HG03039 (cell line): ENCODE results near the gene LAMC1.

ENCODE experiments used
- ATAC-seq: cut with Tn5 transposase; IDR thresholded peaks from one replicate; pipeline ENCODE4 v1.9.1; 2021; ENCODE audit warnings: mild to moderate bottlenecking, moderate library complexity; ENCODE audit not compliant: unreplicated experiment

The LAMC1 gene

DNA sequence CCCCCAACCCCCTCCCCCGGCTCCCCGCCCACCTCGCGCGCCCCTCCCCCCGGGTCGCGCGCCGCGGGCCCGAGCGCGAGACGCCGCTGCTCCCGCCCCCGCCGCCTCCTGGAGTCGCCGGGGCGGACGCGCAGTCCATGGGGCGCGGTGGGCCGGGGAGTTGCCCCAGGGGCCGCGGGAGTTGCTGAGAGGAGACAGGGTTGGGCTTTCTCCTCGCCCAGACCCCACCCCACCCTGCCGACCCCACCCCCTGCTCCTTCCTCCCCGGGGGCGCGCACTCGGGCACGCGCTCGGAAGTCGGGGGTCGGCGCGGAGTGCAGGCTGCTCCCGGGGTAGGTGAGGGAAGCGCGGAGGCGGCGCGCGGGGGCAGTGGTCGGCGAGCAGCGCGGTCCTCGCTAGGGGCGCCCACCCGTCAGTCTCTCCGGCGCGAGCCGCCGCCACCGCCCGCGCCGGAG, at the start of gene LAMC1:
TSS of gene LAMC1 (plus strand) at position 275 of the 455 bp plus-strand sequence. CDS start 297 bp downstream, outside the sequence.
- peak; percentile 23 for ATAC-seq

DNA sequence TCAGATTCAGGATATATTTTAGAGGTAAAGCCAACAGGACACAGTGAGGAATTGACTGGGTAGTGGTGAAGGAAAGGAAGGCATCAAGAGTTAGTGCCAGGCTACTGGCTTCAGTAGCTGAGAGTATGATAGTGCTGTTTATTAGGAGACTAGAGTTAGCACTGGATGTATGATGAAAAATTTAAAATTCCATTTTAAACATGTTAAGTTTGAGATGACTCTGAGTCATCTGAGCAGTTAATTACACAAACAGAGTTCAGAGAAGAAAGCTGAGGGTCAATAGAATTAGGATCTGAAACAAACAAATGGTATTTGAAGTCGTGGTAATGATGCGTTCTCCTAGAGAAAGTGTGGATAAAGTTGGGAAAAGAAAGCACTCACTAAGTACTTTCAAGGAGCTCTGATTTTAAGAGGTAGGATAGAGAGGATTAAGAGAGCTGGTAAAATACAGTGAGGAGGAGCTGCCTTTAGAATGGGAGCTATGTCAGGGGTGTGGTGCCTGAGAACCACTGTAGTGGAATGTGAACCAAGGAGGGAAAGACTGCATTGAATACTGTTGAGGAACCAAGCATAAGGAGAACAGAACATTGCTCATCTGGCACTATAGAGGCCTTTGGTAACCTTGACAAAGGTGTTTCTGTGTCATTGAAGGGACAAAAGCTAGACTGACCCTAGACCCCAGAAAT, 48.6 kb upstream of the LAMC1 start:
- ATAC-seq = no peak

DNA sequence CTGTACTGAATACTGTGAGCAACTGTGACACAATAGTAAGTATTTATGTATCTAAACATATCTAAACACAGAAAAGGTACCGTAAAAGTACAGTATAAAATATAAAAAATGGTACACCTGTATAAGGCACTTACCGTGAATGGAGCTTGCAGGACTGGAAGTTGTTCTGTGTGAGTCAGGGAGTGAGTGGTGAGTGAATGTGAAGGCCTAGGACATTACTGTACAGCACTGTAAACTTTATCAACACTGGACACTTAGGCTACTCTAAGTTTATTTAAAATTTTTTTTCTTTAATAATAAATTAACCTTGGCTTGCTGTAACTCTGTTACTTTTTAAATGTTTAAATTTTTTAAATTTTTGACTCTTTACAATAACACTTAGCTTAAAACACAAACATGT, 45.7 kb upstream of the LAMC1 start:
- no peak for ATAC-seq

DNA sequence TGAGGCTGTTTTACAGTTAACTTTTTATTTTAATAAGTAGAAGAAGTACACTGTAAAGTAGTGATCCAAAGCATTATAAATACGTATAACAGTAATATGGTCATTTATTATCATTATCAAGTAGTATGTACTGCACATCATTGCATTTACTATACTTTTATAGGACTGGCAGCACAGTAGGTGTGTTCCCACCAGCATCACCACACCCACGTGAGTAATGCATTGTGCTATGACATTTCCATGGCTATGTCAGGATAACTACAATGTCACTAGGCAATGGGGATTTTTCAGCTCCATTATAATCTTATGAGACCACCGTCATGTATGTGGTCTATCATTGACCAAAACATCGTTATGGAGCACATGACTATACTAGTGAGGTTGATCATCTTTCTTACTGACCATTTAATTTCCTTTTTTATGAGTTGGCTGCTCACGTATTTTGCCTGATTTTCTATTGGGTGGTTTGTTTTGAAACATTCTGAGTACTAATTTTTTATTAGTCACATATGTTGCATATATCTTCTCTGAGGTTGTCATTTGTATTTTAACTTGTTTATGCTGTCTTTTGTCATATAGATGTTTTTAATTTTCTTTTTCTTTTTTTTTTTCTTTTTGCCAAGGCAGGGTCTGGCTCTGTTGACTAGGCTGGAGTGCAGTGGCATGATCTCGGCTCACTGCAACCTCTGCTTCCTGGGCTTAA, 44.9 kb upstream of the LAMC1 start:
- ATAC-seq = no peak

DNA sequence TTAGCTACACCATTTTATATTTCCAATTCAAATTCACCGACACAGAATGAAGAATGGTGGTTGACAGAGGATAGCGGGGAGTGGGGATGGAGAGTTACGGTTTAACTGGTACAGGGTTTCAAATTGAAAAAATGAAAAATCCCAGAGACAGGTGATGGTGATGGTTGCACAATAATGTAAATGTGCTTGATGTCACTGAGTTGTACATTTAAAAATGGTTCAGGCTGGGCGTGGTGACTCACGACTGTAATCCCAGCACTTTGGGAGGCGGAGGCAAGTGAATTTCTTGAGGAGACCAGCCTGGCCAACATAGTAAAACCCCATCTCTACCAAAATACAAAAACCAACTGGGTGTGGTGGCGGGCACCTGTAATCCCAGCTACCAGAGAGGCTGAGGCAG, 39.1 kb upstream of the LAMC1 start:
- ATAC-seq = no peak

DNA sequence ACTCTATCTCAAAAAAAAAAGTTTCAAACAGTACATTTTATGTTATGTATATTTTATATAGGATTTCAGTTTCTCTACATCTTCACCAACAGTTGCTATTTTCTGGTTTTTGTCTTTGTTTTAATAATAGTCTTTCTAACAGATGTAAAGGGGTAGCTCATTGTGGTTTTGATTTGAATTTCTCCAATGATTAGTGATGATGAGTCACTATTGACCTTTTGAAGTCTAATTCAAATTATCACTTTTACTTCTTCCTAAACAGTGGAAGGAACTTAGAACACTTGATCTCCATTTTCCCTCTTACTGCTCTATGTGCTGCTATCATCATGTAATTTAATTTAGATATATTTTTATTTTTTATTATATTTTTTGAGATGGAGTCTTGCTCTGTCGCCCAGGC, 38.6 kb upstream of the LAMC1 start:
- no peak for ATAC-seq

DNA sequence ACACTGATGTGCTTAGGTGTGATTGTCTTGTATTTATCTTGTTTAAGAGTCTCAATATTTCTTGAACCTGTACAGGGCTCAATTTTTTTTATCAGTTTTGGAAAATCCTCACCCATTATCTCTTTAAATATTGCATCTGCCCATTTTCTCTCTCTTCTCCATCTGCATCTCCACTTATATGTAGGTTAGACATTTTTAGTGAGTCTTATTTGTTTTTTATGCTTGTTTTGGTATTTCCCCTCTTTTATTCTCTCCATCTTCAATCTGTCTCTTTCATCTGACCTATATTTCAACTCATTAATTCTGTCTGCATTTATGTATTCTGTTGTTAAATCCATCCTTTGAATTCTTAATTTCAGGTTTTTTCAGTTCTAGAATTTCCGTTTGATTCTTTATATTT, 37.3 kb upstream of the LAMC1 start:
- no peak for ATAC-seq

DNA sequence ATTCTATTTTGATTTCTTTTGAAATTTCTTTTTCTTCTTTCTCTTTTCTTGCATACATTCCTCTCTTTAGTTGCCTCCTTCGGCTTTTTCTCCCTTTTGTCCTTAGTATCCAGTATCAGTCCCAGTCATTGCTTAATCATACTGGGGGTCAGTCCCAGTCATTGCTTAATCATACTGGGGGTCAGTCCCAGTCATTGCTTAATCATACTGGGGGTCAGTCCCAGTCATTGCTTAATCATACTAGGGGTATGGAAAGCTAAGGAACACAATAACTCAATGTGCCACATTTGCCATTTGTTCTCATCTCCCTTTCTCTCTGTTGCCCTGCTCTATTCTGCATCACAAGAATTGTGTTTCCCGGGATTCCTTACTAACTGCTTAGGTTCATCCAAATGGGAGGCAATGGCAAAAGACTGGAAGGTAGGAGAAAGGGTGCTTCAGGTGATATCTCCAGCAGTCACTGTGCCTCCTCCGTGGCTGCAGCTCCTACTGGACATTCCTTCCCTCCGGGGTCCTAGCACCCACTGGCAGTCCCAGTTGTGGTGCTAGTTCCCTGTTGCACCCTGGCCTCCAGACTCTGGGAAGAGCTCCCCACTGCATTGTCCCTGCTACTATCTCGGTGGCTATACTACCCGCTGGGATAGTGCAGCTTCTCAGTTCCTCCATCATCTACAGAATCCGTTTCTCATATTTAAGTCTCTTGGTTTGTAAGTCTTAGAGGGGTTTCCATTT, 32.6 kb upstream of the LAMC1 start:
- ATAC-seq = no peak

DNA sequence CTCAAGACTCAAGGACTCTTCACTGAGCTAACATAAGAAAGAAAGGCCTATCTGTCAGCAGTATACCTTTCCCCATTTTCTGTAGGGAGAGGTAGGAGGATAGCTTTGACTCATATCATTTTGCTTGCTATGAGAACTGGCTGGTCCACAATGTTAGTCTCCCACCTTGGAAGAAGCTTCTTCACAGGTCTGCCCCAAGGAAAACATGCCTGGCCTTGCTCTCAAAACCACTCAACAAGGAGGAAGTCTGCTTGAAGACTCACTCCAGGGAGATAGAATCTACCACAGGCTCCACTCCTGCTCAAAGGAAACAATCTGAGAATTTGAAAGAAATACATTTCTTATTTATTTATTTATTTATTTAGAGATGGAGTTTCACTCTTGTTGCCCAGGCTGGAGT, 29.5 kb upstream of the LAMC1 start:
- no peak for ATAC-seq

DNA sequence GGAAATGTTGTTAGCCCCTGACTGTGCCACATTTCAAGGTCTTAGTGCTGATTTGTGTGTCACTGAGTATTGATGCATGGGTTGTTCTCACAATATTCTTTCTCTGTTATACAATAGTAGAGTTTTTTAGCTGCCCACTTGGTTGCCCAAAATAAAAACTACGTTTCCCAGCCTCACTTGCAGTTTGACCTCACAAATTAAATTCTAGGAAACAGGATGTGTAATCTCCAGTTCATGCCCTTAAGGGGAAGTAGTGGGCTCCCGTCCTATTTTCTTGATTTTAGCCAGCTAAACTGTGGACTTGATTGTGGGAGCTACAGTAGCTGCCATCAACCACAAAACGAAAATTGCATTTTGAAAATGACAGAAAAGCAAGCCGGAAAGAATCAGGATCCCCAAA, 27.3 kb upstream of the LAMC1 start:
- no peak for ATAC-seq

DNA sequence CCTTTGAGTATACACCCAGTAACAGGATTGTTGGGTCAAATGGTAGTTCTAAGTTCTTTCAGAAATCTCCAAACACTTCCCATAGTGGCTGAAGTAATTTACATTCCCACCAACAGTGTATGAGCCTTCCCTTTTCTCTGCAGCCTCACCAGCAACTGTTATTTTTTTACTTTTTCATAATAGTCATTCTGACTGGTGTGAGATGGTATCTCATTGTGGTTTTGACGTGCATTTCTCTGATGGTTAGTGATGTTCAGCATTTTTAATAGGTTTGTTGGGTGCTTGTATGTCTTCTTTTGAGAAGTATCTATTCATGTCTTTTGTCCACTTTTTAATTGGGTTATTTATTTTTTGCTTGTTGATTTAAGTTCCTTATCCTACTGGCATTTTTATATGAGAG, 26.4 kb upstream of the LAMC1 start:
- ATAC-seq = no peak

DNA sequence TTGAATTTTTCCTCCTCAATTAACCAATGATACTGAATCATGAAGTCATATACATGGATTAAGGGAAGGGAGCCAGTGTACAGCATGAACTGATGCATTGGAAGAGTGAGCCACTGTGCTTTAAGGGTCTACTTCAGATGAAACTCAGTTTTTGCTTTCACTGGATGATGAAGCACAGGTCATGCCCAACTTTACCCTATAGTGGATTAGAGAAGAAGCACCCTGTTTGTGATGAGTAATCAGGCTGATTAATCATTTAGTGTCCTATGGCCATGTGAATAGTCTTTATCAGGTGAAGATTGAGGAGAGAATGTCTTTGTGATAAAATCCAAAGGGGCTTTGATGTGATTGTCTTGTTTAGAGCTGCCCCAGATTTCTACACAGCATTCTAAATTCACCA, 24.7 kb upstream of the LAMC1 start:
- ATAC-seq = no peak

DNA sequence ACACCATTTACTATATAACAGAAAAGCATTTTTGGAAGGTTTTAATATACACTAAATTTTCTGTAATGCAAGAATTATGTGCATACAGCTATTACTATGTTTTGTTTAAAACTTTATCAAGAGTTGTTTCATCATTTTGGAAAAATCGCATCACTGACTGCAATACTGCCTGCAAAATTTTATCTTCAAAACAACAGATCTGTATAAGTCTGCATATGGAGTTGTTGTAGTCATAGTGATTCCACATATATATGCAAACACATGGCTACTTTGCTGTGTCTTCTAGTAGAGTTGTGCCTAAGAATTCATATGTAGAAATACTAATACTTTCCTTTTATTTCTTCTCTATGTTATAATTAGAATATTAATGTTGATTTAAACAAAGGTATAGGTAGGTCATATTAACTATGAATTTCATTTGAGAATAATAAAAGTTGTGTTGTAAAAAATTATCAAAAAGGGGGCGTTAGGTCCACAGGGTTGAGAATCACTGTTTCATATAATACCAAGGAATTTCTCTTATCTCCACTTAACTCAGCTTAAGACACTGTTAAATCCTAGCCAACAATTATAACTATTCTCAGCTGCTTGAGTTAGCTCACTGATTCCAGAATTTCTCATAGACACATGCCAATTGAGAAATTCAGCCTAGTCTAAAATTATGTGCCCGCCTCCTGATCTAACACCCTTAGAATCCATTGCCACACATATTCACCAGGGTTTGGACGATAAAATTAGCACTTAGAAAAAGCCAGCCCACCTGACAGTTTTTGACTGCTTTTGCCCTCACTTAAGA, 22.9 kb upstream of the LAMC1 start:
- ATAC-seq = no peak

DNA sequence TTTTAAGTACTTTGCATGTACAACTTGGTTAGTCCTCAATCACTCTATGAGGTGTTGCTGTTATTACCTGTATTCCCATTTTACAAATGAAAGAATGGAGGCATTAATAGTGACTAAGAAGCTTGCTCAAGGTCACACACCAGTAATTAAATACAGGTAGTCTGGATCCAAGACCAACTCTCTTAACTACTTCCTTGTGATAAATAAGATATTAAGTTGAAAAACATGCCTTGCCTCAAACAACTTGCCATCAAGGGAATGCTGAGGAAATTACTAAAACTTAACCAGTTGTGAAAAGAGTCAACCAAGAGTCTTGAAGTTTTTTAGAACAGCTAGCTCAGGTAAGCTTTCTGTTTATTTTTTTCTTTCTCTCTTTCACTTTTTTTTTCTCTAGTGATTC, 21.0 kb upstream of the LAMC1 start:
- no peak for ATAC-seq

DNA sequence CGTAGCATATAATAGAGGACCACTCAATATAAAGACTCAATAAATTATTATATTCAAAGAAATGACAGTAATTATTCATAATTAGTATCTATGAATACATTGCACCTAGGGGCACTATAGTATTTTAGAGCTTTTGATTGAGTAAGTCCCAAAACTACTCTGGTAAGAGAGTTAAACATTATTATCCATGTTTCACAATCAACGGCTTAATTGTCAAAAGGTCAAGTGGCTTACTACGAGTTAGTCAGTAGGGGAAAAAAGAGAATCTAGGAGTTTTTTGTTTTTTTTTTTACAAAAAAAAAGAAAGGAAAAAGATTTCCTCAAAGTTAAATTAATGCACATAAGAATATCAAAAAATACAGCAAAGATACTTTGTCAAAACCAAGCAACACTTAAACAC, 20.4 kb upstream of the LAMC1 start:
- no peak for ATAC-seq

DNA sequence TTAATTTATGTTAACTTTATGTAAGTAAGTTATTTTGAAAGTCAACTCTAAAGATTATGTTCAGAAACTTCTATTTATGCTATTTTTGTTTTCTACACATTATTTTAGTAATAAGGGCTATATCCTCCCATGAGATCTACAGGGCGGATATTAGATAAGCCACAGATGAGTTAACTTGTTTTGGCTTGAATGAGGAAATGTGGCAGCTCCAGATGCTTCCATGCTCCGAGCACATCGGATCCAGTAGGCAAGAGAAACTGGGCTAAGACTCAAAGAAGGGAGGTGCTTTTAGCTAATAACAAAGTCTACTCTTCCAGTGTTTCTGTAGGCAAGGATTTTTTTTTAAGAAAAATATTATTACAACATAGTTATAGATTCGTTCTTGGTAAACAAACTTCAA, 20.0 kb upstream of the LAMC1 start:
- no peak for ATAC-seq

DNA sequence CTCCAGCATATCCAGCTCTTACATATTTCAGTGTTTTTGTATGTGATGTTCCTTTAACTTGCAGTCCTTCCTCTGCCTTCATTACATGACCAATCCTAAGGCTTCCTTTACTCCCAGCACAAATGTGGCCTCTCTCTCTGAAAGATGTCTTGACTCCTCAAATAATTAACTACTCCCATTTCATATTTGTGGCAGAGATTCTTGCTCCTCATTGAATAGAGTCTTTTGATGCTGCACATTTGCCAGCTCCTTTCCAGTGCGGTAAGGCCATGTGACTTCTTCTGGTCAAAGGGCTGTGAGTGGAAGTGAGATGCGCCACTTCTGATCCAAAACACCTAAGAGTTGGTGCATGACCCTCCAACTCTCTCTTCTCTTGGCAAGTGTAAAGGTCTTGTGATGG, 19.1 kb upstream of the LAMC1 start:
- no peak for ATAC-seq

DNA sequence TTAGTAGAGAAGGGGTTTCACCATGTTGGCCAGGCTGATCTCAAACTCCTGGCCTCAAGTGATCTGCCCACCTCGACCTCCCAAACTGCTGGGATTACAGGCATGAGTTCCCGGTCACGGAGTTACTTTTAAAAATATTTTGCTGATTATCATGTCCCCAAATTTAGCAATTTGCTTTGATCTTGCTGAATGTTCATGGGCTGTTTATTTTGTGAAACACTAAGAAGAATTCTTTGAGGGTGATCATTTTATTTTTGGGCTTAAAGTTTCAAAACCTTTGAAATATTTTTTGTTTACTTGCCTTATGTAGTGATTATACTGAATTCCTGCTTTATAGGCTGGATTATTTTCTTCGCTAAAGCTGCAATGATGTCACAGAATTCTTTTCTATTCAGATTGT, 11.4 kb upstream of the LAMC1 start:
- ATAC-seq = no peak

DNA sequence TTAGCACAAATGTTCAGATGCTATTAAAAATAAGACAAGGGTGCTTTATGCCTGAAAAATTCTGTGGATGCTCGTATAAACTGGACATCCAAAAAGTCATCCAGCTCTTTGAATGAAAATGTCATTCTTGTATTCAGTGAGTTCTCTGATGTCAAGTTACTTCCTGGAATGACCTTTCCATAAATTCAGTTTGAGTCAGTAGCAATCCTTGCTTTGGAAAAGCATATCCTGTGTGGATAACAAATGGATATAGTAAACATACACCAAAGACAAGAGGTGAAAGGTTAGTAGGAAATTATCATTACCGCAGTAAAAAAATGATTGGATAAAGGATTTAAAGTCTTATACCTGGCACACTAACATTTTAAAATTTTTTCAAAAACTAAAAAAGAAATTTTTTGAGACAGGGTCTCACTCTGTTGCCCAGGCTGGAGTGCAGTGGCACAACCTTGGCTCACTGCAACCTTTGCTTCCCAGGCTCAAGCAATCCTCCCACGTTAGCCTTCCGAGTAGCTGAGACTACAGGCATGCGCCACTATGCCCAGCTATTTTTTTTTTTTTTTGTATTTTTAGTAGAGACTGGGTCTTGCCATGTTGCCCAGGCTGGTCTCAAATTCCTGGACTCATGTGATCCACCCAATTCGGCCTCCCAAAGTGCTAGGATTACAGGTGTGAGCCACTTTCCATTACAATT, 10.8 kb upstream of the LAMC1 start:
- no peak for ATAC-seq

DNA sequence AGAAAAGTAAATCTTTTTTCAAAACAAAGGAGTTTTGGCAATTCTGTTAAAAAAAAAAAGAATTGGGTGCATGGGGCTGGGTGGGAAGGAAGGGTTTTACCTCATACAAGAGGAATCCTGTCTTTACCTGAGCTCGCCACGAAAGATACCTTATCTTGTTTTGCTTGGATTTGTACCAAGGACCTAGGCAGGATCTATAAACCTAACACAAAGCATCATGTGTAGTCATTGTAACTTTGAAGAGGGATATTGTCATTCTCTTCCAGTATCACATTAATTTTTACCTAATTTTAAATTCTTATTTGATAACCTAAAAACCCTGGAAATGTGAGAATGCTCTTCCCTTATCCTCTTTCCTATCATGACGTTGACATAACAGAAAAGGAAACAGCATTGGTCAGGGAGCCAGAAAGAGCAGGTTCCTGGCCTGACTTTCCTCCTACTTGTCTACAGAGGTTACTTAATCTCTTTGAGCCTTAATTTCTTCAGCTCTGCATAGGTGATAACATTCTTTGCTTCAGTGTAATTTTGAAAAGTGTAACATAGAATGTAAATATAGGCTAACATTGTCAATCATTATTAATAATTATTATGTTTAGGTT, 4.0 kb upstream of the LAMC1 start:
- no peak for ATAC-seq
